ENCODE results near the gene PPP3CA. TPM values are rescaled to one million over a fixed set of nuclear protein-coding genes. Genes with fewer than 3 reads are reported as not detected.
"Not testable (repeated sequence)": the region's sequence is repeated elsewhere in the genome, so short reads cannot be mapped to it uniquely, and the experiment has no call there.

Gene PPP3CA
- total RNA-seq, 2 donors from 2014 or later = 14.6 to 20.5 TPM

- Mint-ChIP-seq H3K27ac (no peak overlapping the region), H3K4me1 (peaks cover 9% of the 10 kb centered on the region), H3K27me3 (no peaks in the 10 kb centered on the region), H3K9me3 (no peaks in the 10 kb centered on the region), H3K36me3 (ENCODE audit: low read depth) (no peaks in the 10 kb centered on the region), H3K4me3 (no peak overlapping the region)
- no peak for ATAC-seq (replicated peaks)
These were observed 109.6 kb downstream of the PPP3CA start for GRCh38 chr4:101237773-101238172.

GRCh38 chr4:101236097-101236496, 111.2 kb downstream of the PPP3CA start:
- H3K4me1 Mint-ChIP-seq = peaks cover 15% of the 10 kb centered on the region
- H3K27me3 Mint-ChIP-seq = no peaks in the 10 kb centered on the region
- H3K4me3 Mint-ChIP-seq = no peak overlapping the region
- no peaks in the 10 kb centered on the region for H3K9me3 Mint-ChIP-seq
- no peak for ATAC-seq (replicated peaks)
- H3K36me3 Mint-ChIP-seq (ENCODE audit: low read depth) = no peaks in the 10 kb centered on the region
- no peak overlapping the region for H3K27ac Mint-ChIP-seq

GRCh38 chr4:101234141-101234540, 113.2 kb downstream of the PPP3CA start:
- H3K9me3 Mint-ChIP-seq; ATAC-seq (replicated peaks); H3K4me3 Mint-ChIP-seq; H3K36me3 Mint-ChIP-seq (ENCODE audit: low read depth); H3K27ac Mint-ChIP-seq; H3K27me3 Mint-ChIP-seq: not testable (repeated sequence)
- peaks cover 28% of the 10 kb centered on the region for H3K4me1 Mint-ChIP-seq

- Mint-ChIP-seq H3K36me3 (ENCODE audit: low read depth) (no peaks in the 10 kb centered on the region), H3K4me3 (peak overlapping the region; percentile 25), H3K27ac (peak overlapping the region; percentile 86), H3K4me1 (peaks cover 28% of the 10 kb centered on the region), H3K27me3 (no peaks in the 10 kb centered on the region), H3K9me3 (peaks cover 3% of the 10 kb centered on the region)
- ATAC-seq (replicated peaks) = peak; percentile 98
These were observed 115.1 kb downstream of the PPP3CA start for GRCh38 chr4:101232074-101232776.

GRCh38 chr4:101230801-101231426, 116.4 kb downstream of the PPP3CA start:
- Mint-ChIP-seq H3K36me3 (ENCODE audit: low read depth) (no peaks in the 10 kb centered on the region), H3K4me3 (no peak overlapping the region), H3K27me3 (no peaks in the 10 kb centered on the region), H3K27ac (peak overlapping the region; percentile 30), H3K4me1 (peaks cover 28% of the 10 kb centered on the region), H3K9me3 (peaks cover 3% of the 10 kb centered on the region)
- ATAC-seq (replicated peaks) = no peak

GRCh38 chr4:101229116-101229515, 118.2 kb downstream of the PPP3CA start:
- Mint-ChIP-seq H3K36me3 (ENCODE audit: low read depth) (no peaks in the 10 kb centered on the region), H3K9me3 (peaks cover 3% of the 10 kb centered on the region)

GRCh38 chr4:101227715-101228114, 119.6 kb downstream of the PPP3CA start:
- no peak overlapping the region for H3K4me3 Mint-ChIP-seq
- ATAC-seq (replicated peaks) = no peak
- no peaks in the 10 kb centered on the region for H3K36me3 Mint-ChIP-seq (ENCODE audit: low read depth)
- H3K27ac Mint-ChIP-seq = no peak overlapping the region
- H3K4me1 Mint-ChIP-seq = peaks cover 27% of the 10 kb centered on the region
- H3K9me3 Mint-ChIP-seq = peaks cover 3% of the 10 kb centered on the region
- no peaks in the 10 kb centered on the region for H3K27me3 Mint-ChIP-seq

More at GRCh38 chr4:101229116-101229515, 118.2 kb downstream of the PPP3CA start:
- Mint-ChIP-seq H3K27ac (no peak overlapping the region), H3K27me3 (no peaks in the 10 kb centered on the region), H3K4me1 (peaks cover 27% of the 10 kb centered on the region), H3K4me3 (no peak overlapping the region)
- no peak for ATAC-seq (replicated peaks)

- H3K36me3 Mint-ChIP-seq (ENCODE audit: low read depth) = no peaks in the 10 kb centered on the region
- no peak for ATAC-seq (replicated peaks)
- H3K4me3 Mint-ChIP-seq = no peak overlapping the region
- H3K4me1 Mint-ChIP-seq = peaks cover 12% of the 10 kb centered on the region
- no peak overlapping the region for H3K27ac Mint-ChIP-seq
- no peaks in the 10 kb centered on the region for H3K27me3 Mint-ChIP-seq
- H3K9me3 Mint-ChIP-seq = peaks cover 3% of the 10 kb centered on the region
These were observed 122.7 kb downstream of the PPP3CA start for GRCh38 chr4:101224358-101225218.

- H3K4me1 Mint-ChIP-seq = peaks cover 19% of the 10 kb centered on the region
- no peak overlapping the region for H3K27ac Mint-ChIP-seq
- no peaks in the 10 kb centered on the region for H3K36me3 Mint-ChIP-seq (ENCODE audit: low read depth)
- ATAC-seq (replicated peaks) = no peak
- H3K4me3 Mint-ChIP-seq = no peak overlapping the region
- H3K9me3 Mint-ChIP-seq = no peaks in the 10 kb centered on the region
- no peaks in the 10 kb centered on the region for H3K27me3 Mint-ChIP-seq
These were observed 125.0 kb downstream of the PPP3CA start for GRCh38 chr4:101222156-101222845.

- no peaks in the 10 kb centered on the region for H3K36me3 Mint-ChIP-seq (ENCODE audit: low read depth)
- no peaks in the 10 kb centered on the region for H3K27me3 Mint-ChIP-seq
- H3K4me1 Mint-ChIP-seq = peaks cover 18% of the 10 kb centered on the region
- H3K27ac Mint-ChIP-seq = no peak overlapping the region
- no peaks in the 10 kb centered on the region for H3K9me3 Mint-ChIP-seq
- no peak for ATAC-seq (replicated peaks)
- H3K4me3 Mint-ChIP-seq = no peak overlapping the region
These were observed 126.0 kb downstream of the PPP3CA start for GRCh38 chr4:101221294-101221693.

GRCh38 chr4:101218894-101219293, 128.4 kb downstream of the PPP3CA start:
- ATAC-seq (replicated peaks) = no peak
- Mint-ChIP-seq H3K9me3 (no peaks in the 10 kb centered on the region), H3K4me1 (peaks cover 19% of the 10 kb centered on the region), H3K4me3 (no peak overlapping the region), H3K27me3 (no peaks in the 10 kb centered on the region), H3K36me3 (ENCODE audit: low read depth) (no peaks in the 10 kb centered on the region), H3K27ac (no peak overlapping the region)

GRCh38 chr4:101218346-101218745, 129.0 kb downstream of the PPP3CA start:
- no peak for ATAC-seq (replicated peaks)
- no peaks in the 10 kb centered on the region for H3K27me3 Mint-ChIP-seq
- no peak overlapping the region for H3K4me3 Mint-ChIP-seq
- H3K36me3 Mint-ChIP-seq (ENCODE audit: low read depth) = no peaks in the 10 kb centered on the region
- H3K4me1 Mint-ChIP-seq = peaks cover 19% of the 10 kb centered on the region
- H3K9me3 Mint-ChIP-seq = no peaks in the 10 kb centered on the region
- no peak overlapping the region for H3K27ac Mint-ChIP-seq

GRCh38 chr4:101217353-101218031, 129.8 kb downstream of the PPP3CA start:
- H3K27me3 Mint-ChIP-seq = no peaks in the 10 kb centered on the region
- H3K36me3 Mint-ChIP-seq (ENCODE audit: low read depth) = no peaks in the 10 kb centered on the region
- H3K27ac Mint-ChIP-seq = no peak overlapping the region
- no peak overlapping the region for H3K4me3 Mint-ChIP-seq
- H3K9me3 Mint-ChIP-seq = no peaks in the 10 kb centered on the region
- no peak for ATAC-seq (replicated peaks)
- H3K4me1 Mint-ChIP-seq = peaks cover 19% of the 10 kb centered on the region

GRCh38 chr4:101211146-101211553, 136.2 kb downstream of the PPP3CA start:
- H3K4me3 Mint-ChIP-seq = no peak overlapping the region
- no peaks in the 10 kb centered on the region for H3K36me3 Mint-ChIP-seq (ENCODE audit: low read depth)
- H3K9me3 Mint-ChIP-seq = no peaks in the 10 kb centered on the region
- peaks cover 17% of the 10 kb centered on the region for H3K4me1 Mint-ChIP-seq
- no peak overlapping the region for H3K27ac Mint-ChIP-seq
- ATAC-seq (replicated peaks) = peak; percentile 19
- H3K27me3 Mint-ChIP-seq = no peaks in the 10 kb centered on the region
